Tracheal epithelial cell (primary cell): ENCODE measurements around the gene TRIM27. TPM values are rescaled to one million over a fixed set of nuclear protein-coding genes. Genes with fewer than 3 reads are reported as not detected.

Experiments used
- total RNA-seq: library from RNA; depleted of rRNA; stranded (reverse); fragments of >200 nt; gene quantifications from 2 replicates; pipeline ENCODE4 v1.2.1, GENCODE V29; 2014

TRIM27 gene, protein sequence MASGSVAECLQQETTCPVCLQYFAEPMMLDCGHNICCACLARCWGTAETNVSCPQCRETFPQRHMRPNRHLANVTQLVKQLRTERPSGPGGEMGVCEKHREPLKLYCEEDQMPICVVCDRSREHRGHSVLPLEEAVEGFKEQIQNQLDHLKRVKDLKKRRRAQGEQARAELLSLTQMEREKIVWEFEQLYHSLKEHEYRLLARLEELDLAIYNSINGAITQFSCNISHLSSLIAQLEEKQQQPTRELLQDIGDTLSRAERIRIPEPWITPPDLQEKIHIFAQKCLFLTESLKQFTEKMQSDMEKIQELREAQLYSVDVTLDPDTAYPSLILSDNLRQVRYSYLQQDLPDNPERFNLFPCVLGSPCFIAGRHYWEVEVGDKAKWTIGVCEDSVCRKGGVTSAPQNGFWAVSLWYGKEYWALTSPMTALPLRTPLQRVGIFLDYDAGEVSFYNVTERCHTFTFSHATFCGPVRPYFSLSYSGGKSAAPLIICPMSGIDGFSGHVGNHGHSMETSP
- 37.1 and 45.3 TPM in 2 replicates for total RNA-seq

DNA sequence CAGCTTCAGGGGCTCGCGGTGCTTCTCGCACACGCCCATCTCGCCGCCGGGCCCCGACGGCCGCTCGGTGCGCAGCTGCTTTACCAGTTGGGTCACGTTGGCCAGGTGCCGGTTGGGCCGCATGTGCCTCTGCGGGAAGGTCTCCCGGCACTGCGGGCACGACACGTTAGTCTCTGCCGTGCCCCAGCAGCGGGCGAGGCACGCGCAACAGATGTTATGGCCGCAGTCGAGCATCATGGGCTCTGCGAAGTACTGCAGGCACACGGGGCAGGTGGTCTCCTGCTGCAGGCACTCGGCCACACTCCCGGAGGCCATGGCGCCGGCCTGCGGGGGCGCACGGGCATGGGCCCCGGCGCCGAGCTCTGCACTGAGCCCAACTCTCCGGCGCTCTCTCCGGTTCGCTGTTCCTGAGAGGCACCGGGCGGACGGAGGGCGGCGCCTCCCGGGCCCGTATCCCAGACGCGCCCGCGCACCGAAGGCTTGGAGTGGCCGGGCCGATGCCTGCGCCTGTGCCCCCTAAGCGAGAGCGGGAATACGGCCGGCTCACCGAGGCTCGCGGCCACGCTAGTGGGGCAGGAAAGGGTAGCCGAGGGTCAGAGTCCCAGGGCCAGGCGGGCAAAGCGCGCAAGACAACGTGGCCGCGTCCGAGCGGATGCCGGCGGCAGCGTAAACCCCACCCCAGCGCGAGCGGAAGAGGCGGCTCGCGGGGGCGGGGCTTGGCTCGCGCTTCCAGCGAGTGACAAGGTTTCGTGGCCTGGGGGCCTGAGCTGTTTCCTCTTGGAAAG lies at the start of gene TRIM27:
Gene TRIM27, minus strand, starts transcription at position 668 of the 785 bp plus-strand sequence. Its CDS starts 353 bp downstream, at position 315.

Other genes with a start within 250 kb of the TRIM27 start
- 0.96 and 2.1 TPM in 2 replicates for gene ZNF311, start 81.3 kb upstream of the TRIM27 start, total RNA-seq
- not detected in 2 replicates for gene OR2W1, start 121.2 kb upstream of the TRIM27 start, total RNA-seq
- gene OR2B3, start 163.3 kb upstream of the TRIM27 start, total RNA-seq = not detected in 2 replicates
- not detected in 2 replicates for gene OR2J1, start 175.5 kb upstream of the TRIM27 start, total RNA-seq
- gene OR2J3, start 184.1 kb upstream of the TRIM27 start, total RNA-seq = not detected in 2 replicates
- not detected in 2 replicates for gene OR2J2, start 246.9 kb upstream of the TRIM27 start, total RNA-seq